Measurements from ENCODE around the gene PRUNE2. TPM values are rescaled to one million over a fixed set of nuclear protein-coding genes. Genes with fewer than 3 reads are reported as not detected.
A peak's percentile ranks its signal among the peaks of the same experiment; 100 is the strongest.

Gene PRUNE2
- total and polyA plus RNA-seq, 12 donors, result 0.87 to 5.7 (median 1.6) TPM

DNA sequence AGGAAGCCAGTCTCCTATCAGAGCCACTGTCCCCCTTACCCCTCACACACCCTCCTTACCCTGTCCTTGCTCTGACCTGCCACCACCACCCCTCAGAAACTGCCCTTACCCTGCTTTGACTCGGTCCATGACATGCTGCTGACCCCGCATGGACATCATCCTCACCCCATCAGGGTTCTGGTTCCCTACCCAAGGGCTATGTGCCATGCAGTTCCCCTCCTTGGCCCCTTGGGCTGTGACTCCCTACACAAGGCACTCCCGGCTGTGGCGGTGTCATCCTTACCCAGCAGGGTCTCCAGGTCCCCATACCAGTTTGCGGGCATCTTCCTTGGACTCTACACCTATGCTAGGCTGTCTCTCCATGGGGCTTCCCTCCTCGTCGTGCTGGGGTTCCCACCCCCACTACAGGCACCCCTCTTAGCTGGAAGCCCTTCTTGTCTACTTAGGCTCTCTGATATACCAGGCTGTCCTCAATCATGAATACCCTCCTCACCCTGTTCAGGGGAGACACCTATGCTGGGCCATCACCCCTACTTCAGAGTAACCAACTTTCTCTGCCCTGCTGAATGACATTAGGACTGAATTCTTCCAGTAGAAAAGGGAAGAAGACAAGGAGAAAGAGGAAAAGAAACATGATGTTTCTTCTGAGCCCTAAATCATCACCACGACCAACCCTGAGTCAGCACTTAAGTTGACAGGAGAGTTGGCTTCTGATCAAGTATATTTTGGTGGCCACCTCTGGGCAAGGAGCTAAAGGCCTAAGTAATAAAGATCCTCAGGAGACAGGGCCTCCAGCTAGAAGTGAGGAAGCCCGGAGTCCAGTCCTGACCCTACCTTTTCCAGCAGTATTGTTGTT lies 331.8 kb downstream of the PRUNE2 start:
- H3K27ac ChIP-seq, result peak overlapping the region in 1 of 10 donors; percentile 69
- H3K9me3 ChIP-seq, result peaks cover 0 to 14% (median 3%) of the 10 kb centered on the region in 11 donors
- ATAC-seq, result peak in 1 of 8 donors; percentile 13
- 86 to 91% methylated on average over 9 of the region's 9 CpGs for WGBS, 2 donors
- no peaks in the 10 kb centered on the region for H3K36me3 ChIP-seq
- intact Hi-C loops (cut with DNase I), result loop anchor here in 2 of 10 donors (5.0 to 10.0 kb wide), 2 partner anchors 71 to 78 kb away; no protein-coding TSS in a partner anchor
- H3K4me1 ChIP-seq, result peaks cover 0 to 49% (median 0%) of the 10 kb centered on the region in 9 donors
- peaks cover 0 to 16% (median 0%) of the 10 kb centered on the region in 7 donors for H3K27me3 ChIP-seq
- H3K4me3 ChIP-seq, result no peak overlapping the region
- TF ChIP-seq, protein P1, sequence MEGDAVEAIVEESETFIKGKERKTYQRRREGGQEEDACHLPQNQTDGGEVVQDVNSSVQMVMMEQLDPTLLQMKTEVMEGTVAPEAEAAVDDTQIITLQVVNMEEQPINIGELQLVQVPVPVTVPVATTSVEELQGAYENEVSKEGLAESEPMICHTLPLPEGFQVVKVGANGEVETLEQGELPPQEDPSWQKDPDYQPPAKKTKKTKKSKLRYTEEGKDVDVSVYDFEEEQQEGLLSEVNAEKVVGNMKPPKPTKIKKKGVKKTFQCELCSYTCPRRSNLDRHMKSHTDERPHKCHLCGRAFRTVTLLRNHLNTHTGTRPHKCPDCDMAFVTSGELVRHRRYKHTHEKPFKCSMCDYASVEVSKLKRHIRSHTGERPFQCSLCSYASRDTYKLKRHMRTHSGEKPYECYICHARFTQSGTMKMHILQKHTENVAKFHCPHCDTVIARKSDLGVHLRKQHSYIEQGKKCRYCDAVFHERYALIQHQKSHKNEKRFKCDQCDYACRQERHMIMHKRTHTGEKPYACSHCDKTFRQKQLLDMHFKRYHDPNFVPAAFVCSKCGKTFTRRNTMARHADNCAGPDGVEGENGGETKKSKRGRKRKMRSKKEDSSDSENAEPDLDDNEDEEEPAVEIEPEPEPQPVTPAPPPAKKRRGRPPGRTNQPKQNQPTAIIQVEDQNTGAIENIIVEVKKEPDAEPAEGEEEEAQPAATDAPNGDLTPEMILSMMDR (IDR thresholded peaks at IDR 0.05), result no peak
- no peak for DNase-seq

- TF ChIP-seq, protein P1 (IDR thresholded peaks at IDR 0.05), result no peak
- Histone ChIP-seq H3K27ac (peak overlapping the region in 1 of 10 donors; percentile 69), H3K4me3 (no peak overlapping the region), H3K27me3 (peaks cover 0 to 16% (median 0%) of the 10 kb centered on the region in 7 donors), H3K4me1 (peaks cover 0 to 47% (median 0%) of the 10 kb centered on the region in 9 donors), H3K36me3 (no peaks in the 10 kb centered on the region), H3K9me3 (peaks cover 0 to 14% (median 3%) of the 10 kb centered on the region in 11 donors)
- ATAC-seq (no peak), DNase-seq (no peak)
- intact Hi-C loops (cut with DNase I), result loop anchor here in 2 of 10 donors (5.0 to 10.0 kb wide), 2 partner anchors 71 to 79 kb away; no protein-coding TSS in a partner anchor
These were observed 332.5 kb downstream of the PRUNE2 start for GRCh38 chr9:76573408-76573807.

- Histone ChIP-seq H3K4me3 (peak overlapping the region in 8 of 10 donors; percentile 33 to 66 (median 56)), H3K36me3 (no peaks in the 10 kb centered on the region), H3K9me3 (peaks cover 0 to 14% (median 3%) of the 10 kb centered on the region in 11 donors), H3K27me3 (peaks cover 0 to 16% (median 0%) of the 10 kb centered on the region in 7 donors), H3K4me1 (peaks cover 0 to 39% (median 0%) of the 10 kb centered on the region in 9 donors), H3K27ac (peak overlapping the region in 2 of 10 donors; percentile 45 to 84)
- ATAC-seq (no peak), DNase-seq (no peak)
- WGBS, 2 donors, result 83 to 88% methylated on average over 3 of the region's 3 CpGs
- TF ChIP-seq, protein P1 (IDR thresholded peaks at IDR 0.05), result no peak
- intact Hi-C loops (cut with DNase I), result loop anchor here in 2 of 10 donors (5.0 to 10.0 kb wide), 2 partner anchors 73 to 80 kb away; no protein-coding TSS in a partner anchor
These were observed 333.8 kb downstream of the PRUNE2 start for GRCh38 chr9:76572151-76572550.

DNA sequence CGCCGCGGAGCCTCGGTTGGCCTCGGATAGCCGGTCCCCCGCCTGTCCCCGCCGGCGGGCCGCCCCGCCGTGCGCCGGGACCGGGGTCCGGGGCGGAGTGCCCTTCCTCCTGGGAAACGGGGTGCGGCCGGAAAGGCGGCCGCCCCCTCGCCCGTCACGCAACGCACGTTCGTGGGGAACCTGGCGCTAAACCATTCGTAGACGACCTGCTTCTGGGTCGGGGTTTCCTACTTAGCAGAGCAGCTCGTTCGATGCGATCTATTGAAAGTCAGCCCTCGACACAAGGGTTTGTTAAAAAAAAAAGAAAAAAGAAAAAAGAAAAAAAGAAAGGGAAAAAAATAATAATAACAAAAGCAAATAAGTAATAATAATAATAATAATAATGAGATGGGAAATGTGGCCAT lies 334.2 kb downstream of the PRUNE2 start:
- DNase-seq (peak in 1 of 2 donors; percentile 36), ATAC-seq (peak in 2 of 8 donors; percentile 53 to 59)
- 13 to 26% methylated on average over 37 of the region's 37 CpGs for WGBS, 2 donors
- peak overlapping the region in 9 of 10 donors; percentile 33 to 66 (median 55) for H3K4me3 ChIP-seq
- H3K27me3 ChIP-seq, result peaks cover 0 to 16% (median 0%) of the 10 kb centered on the region in 7 donors
- no peaks in the 10 kb centered on the region for H3K36me3 ChIP-seq
- TF ChIP-seq, protein P1 (IDR thresholded peaks at IDR 0.05), result no peak
- H3K4me1 ChIP-seq, result peaks cover 0 to 35% (median 0%) of the 10 kb centered on the region in 9 donors
- peaks cover 0 to 14% (median 3%) of the 10 kb centered on the region in 11 donors for H3K9me3 ChIP-seq
- intact Hi-C loops (cut with DNase I), result loop anchor here in 2 of 10 donors (5.0 to 10.0 kb wide), 2 partner anchors 73 to 81 kb away; no protein-coding TSS in a partner anchor
- H3K27ac ChIP-seq, result peak overlapping the region in 6 of 10 donors; percentile 33 to 84 (median 54)

All from heart right ventricle (tissue), 16 donors.